ENCODE measurements around the gene SMARCA5. TPM values are rescaled to one million over a fixed set of nuclear protein-coding genes. Genes with fewer than 3 reads are reported as not detected.
A peak's percentile ranks its signal among the peaks of the same experiment; 100 is the strongest.
"Not testable (repeated sequence)": the region's sequence is repeated elsewhere in the genome, so short reads cannot be mapped to it uniquely, and the experiment has no call there.

Gene SMARCA5
- total RNA-seq, 1 donor from 2014 or later: 57.8 TPM

- DNase-seq (ENCODE audit: low spot score): no peak
- intact Hi-C loops (cut with micrococcal nuclease): loop anchor here (5.0 to 10.0 kb wide), 3 partner anchors 949 to 1973 kb away; no protein-coding TSS in a partner anchor
- Mint-ChIP-seq H3K4me1 (ENCODE audit: low read depth) (peaks cover 28% of the 10 kb centered on the region), H3K9me3 (no peaks in the 10 kb centered on the region), H3K4me3 (ENCODE audit: low read depth) (peak overlapping the region; percentile 98), H3K27me3 (ENCODE audit: low read depth) (peaks cover 12% of the 10 kb centered on the region), H3K36me3 (ENCODE audit: low read depth) (peaks cover 37% of the 10 kb centered on the region), H3K27ac (peak overlapping the region; percentile 90)
Observed at GRCh38 chr4:143514169-143514495, 630 bp downstream of the SMARCA5 start.

GRCh38 chr4:143514497-143514896 is 995 bp downstream of the SMARCA5 start:
- Mint-ChIP-seq H3K4me3 (ENCODE audit: low read depth) (peak overlapping the region; percentile 98), H3K27ac (peak overlapping the region; percentile 90), H3K4me1 (ENCODE audit: low read depth) (peaks cover 31% of the 10 kb centered on the region), H3K27me3 (ENCODE audit: low read depth) (peaks cover 11% of the 10 kb centered on the region), H3K36me3 (ENCODE audit: low read depth) (peaks cover 41% of the 10 kb centered on the region), H3K9me3 (no peaks in the 10 kb centered on the region)
- no peak for DNase-seq (ENCODE audit: low spot score)
- intact Hi-C loops (cut with micrococcal nuclease): loop anchor here (5.0 to 10.0 kb wide), 3 partner anchors 950 to 1973 kb away; no protein-coding TSS in a partner anchor

- DNase-seq (ENCODE audit: low spot score): no peak
- H3K27ac Mint-ChIP-seq: peak overlapping the region; percentile 90
- H3K4me1 Mint-ChIP-seq (ENCODE audit: low read depth): peaks cover 35% of the 10 kb centered on the region
- no peaks in the 10 kb centered on the region for H3K9me3 Mint-ChIP-seq
- H3K27me3 Mint-ChIP-seq (ENCODE audit: low read depth): peaks cover 7% of the 10 kb centered on the region
- peak overlapping the region; percentile 98 for H3K4me3 Mint-ChIP-seq (ENCODE audit: low read depth)
- H3K36me3 Mint-ChIP-seq (ENCODE audit: low read depth): peaks cover 45% of the 10 kb centered on the region
- intact Hi-C loops (cut with micrococcal nuclease): loop anchor here (5.0 to 10.0 kb wide), 3 partner anchors 950 to 1972 kb away; no protein-coding TSS in a partner anchor
Observed at GRCh38 chr4:143514901-143515300, 1.4 kb downstream of the SMARCA5 start.

- Mint-ChIP-seq H3K36me3 (ENCODE audit: low read depth) (peaks cover 52% of the 10 kb centered on the region), H3K27ac (peak overlapping the region; percentile 54), H3K27me3 (ENCODE audit: low read depth) (no peaks in the 10 kb centered on the region), H3K4me1 (ENCODE audit: low read depth) (peaks cover 39% of the 10 kb centered on the region), H3K9me3 (no peaks in the 10 kb centered on the region), H3K4me3 (ENCODE audit: low read depth) (peak overlapping the region; percentile 43)
- DNase-seq (ENCODE audit: low spot score): no peak
- intact Hi-C loops (cut with micrococcal nuclease): loop anchor here (10.0 kb wide), 1 partner anchor 951 kb away; no protein-coding TSS in a partner anchor
Observed at GRCh38 chr4:143515905-143516304, 2.4 kb downstream of the SMARCA5 start.

- Mint-ChIP-seq H3K4me3 (ENCODE audit: low read depth) (no peak overlapping the region), H3K27me3 (ENCODE audit: low read depth) (no peaks in the 10 kb centered on the region), H3K27ac (no peak overlapping the region), H3K9me3 (no peaks in the 10 kb centered on the region), H3K36me3 (ENCODE audit: low read depth) (peaks cover 65% of the 10 kb centered on the region), H3K4me1 (ENCODE audit: low read depth) (peaks cover 43% of the 10 kb centered on the region)
- DNase-seq (ENCODE audit: low spot score): no peak
- intact Hi-C loops (cut with micrococcal nuclease): loop anchor here (10.0 kb wide), 1 partner anchor 953 kb away; no protein-coding TSS in a partner anchor
Observed at GRCh38 chr4:143517764-143518163, 4.3 kb downstream of the SMARCA5 start.

GRCh38 chr4:143524211-143524610 is 10.7 kb downstream of the SMARCA5 start:
- DNase-seq (ENCODE audit: low spot score): no peak
- Mint-ChIP-seq H3K9me3 (no peaks in the 10 kb centered on the region), H3K36me3 (ENCODE audit: low read depth) (peaks cover 73% of the 10 kb centered on the region), H3K4me1 (ENCODE audit: low read depth) (peaks cover 29% of the 10 kb centered on the region), H3K27ac (no peak overlapping the region), H3K27me3 (ENCODE audit: low read depth) (no peaks in the 10 kb centered on the region), H3K4me3 (ENCODE audit: low read depth) (no peak overlapping the region)
- intact Hi-C loops (cut with micrococcal nuclease): no loop called here

GRCh38 chr4:143528046-143528445 is 14.5 kb downstream of the SMARCA5 start:
- DNase-seq (ENCODE audit: low spot score); H3K9me3 Mint-ChIP-seq; H3K27ac Mint-ChIP-seq; H3K4me3 Mint-ChIP-seq (ENCODE audit: low read depth); intact Hi-C loops (cut with micrococcal nuclease); H3K27me3 Mint-ChIP-seq (ENCODE audit: low read depth): not testable (repeated sequence)
- peaks cover 17% of the 10 kb centered on the region for H3K4me1 Mint-ChIP-seq (ENCODE audit: low read depth)
- peaks cover 74% of the 10 kb centered on the region for H3K36me3 Mint-ChIP-seq (ENCODE audit: low read depth)

GRCh38 chr4:143531380-143531779 is 17.9 kb downstream of the SMARCA5 start:
- Mint-ChIP-seq H3K27ac (no peak overlapping the region), H3K4me3 (ENCODE audit: low read depth) (no peak overlapping the region), H3K9me3 (no peaks in the 10 kb centered on the region)

GRCh38 chr4:143531788-143532491 is 18.4 kb downstream of the SMARCA5 start:
- DNase-seq (ENCODE audit: low spot score): no peak
- Mint-ChIP-seq H3K9me3 (no peaks in the 10 kb centered on the region), H3K4me1 (ENCODE audit: low read depth) (peaks cover 2% of the 10 kb centered on the region), H3K4me3 (ENCODE audit: low read depth) (no peak overlapping the region), H3K27ac (no peak overlapping the region), H3K36me3 (ENCODE audit: low read depth) (peaks cover 73% of the 10 kb centered on the region), H3K27me3 (ENCODE audit: low read depth) (no peaks in the 10 kb centered on the region)
- intact Hi-C loops (cut with micrococcal nuclease): no loop called here

More at GRCh38 chr4:143531380-143531779, 17.9 kb downstream of the SMARCA5 start:
- Mint-ChIP-seq H3K4me1 (ENCODE audit: low read depth) (peaks cover 4% of the 10 kb centered on the region), H3K36me3 (ENCODE audit: low read depth) (peaks cover 72% of the 10 kb centered on the region), H3K27me3 (ENCODE audit: low read depth) (no peaks in the 10 kb centered on the region)
- intact Hi-C loops (cut with micrococcal nuclease): no loop called here
- DNase-seq (ENCODE audit: low spot score): no peak

GRCh38 chr4:143538979-143539669 is 25.6 kb downstream of the SMARCA5 start:
- no peaks in the 10 kb centered on the region for H3K27me3 Mint-ChIP-seq (ENCODE audit: low read depth)
- H3K9me3 Mint-ChIP-seq: peaks cover 9% of the 10 kb centered on the region
- DNase-seq (ENCODE audit: low spot score): no peak
- peaks cover 7% of the 10 kb centered on the region for H3K4me1 Mint-ChIP-seq (ENCODE audit: low read depth)
- intact Hi-C loops (cut with micrococcal nuclease): no loop called here
- peaks cover 79% of the 10 kb centered on the region for H3K36me3 Mint-ChIP-seq (ENCODE audit: low read depth)
- no peak overlapping the region for H3K4me3 Mint-ChIP-seq (ENCODE audit: low read depth)
- H3K27ac Mint-ChIP-seq: peak overlapping the region; percentile 47

- Mint-ChIP-seq H3K27me3 (ENCODE audit: low read depth) (no peaks in the 10 kb centered on the region), H3K27ac (peak overlapping the region; percentile 47), H3K36me3 (ENCODE audit: low read depth) (peaks cover 80% of the 10 kb centered on the region), H3K4me1 (ENCODE audit: low read depth) (peaks cover 7% of the 10 kb centered on the region), H3K4me3 (ENCODE audit: low read depth) (no peak overlapping the region), H3K9me3 (peaks cover 9% of the 10 kb centered on the region)
- no peak for DNase-seq (ENCODE audit: low spot score)
- intact Hi-C loops (cut with micrococcal nuclease): no loop called here
Observed at GRCh38 chr4:143539670-143540023, 26.1 kb downstream of the SMARCA5 start.

GRCh38 chr4:143549928-143550327 is 36.4 kb downstream of the SMARCA5 start:
- H3K27ac Mint-ChIP-seq: no peak overlapping the region
- intact Hi-C loops (cut with micrococcal nuclease): no loop called here
- H3K27me3 Mint-ChIP-seq (ENCODE audit: low read depth): no peaks in the 10 kb centered on the region
- no peak overlapping the region for H3K4me3 Mint-ChIP-seq (ENCODE audit: low read depth)
- no peak for DNase-seq (ENCODE audit: low spot score)
- peaks cover 10% of the 10 kb centered on the region for H3K4me1 Mint-ChIP-seq (ENCODE audit: low read depth)
- peaks cover 73% of the 10 kb centered on the region for H3K36me3 Mint-ChIP-seq (ENCODE audit: low read depth)
- H3K9me3 Mint-ChIP-seq: no peaks in the 10 kb centered on the region
